Peyer's patch (tissue), 4 donors: Measurements from ENCODE around the gene DAND5. TPM values are rescaled to one million over a fixed set of nuclear protein-coding genes. Genes with fewer than 3 reads are reported as not detected.

Experiments used
- DNase-seq, 3 donors: peaks; one replicate each; pipeline ENCODE4 v3.0.0-alpha.2; 2017 to 2019
- H3K27ac ChIP-seq, 4 donors: fragments of 200-600 bp; sonication (generic); one replicate each; pipeline ENCODE4 v1.5.1; 2016 to 2019
- H3K27me3 ChIP-seq, 2 donors: fragments of 200-600 bp; sonication (generic); one replicate each; pipeline ENCODE4 v1.5.1; 2019
- H3K36me3 ChIP-seq, 3 donors: fragments of 200-600 bp; sonication (generic); one replicate each; pipeline ENCODE4 v1.5.1; 2016 to 2019
- H3K4me1 ChIP-seq, 4 donors: fragments of 200-600 bp; sonication (generic); one replicate each; pipeline ENCODE4 v1.5.1; 2016 to 2019
- H3K4me3 ChIP-seq, 4 donors: fragments of 200-600 bp; sonication (generic); 1 replicate in 3 of 4; 2 replicates in 1 of 4; pipeline ENCODE4 v1.5.1; 2016 to 2019; ENCODE audit warnings: mild to moderate bottlenecking in 1 of 4
- H3K9me3 ChIP-seq, 4 donors: fragments of 200-600 bp; sonication (generic); one replicate each; pipeline ENCODE4 v1.5.1; 2016 to 2019; ENCODE audit warnings: mild to moderate bottlenecking in 1 of 4
- CTCF ChIP-seq, 6 experiments: fragments of 450-650 bp in 4 of 6; fragments of 200-600 bp in 2 of 6; sonication (generic) in 1 of 6; IDR thresholded peaks; one replicate each; pipeline ENCODE4 v1.5.1; 2017 to 2019; ENCODE audit warnings: antibody characterized with exemption in 6 of 6, mild to moderate bottlenecking in 3 of 6, moderate library complexity in 1 of 6
- POLR2A ChIP-seq, 2 donors: fragments of 450-650 bp; IDR thresholded peaks; one replicate each; pipeline ENCODE4 v1.5.1; 2017; ENCODE audit warnings: antibody characterized with exemption in 2 of 2, mild to moderate bottlenecking in 2 of 2, moderate library complexity in 2 of 2
- total RNA-seq, 4 donors: library from RNA; depleted of rRNA; stranded (reverse); fragments of >200 nt; gene quantifications; one replicate each; pipeline ENCODE4 v1.1.0, GENCODE V29; 2016

The DAND5 gene
- total RNA-seq, 4 donors from 2014 or later, result 2.1 TPM; not detected in 3

GRCh38 chr19:12994701-12995595 lies 25.6 kb downstream of the DAND5 start, which contains the start of gene NFIX:
Gene NFIX, plus strand, starts transcription at chr19:12995475. Its CDS starts 363 bp downstream, at chr19:12995838.
- Histone ChIP-seq H3K36me3 (peaks cover 0 to 6% (median 0%) of the 10 kb centered on the region in 3 donors), H3K27me3 (no peaks in the 10 kb centered on the region), H3K4me1 (peaks cover 0 to 14% (median 3%) of the 10 kb centered on the region in 4 donors), H3K4me3 (peak within 1 kb of the TSS; percentile 40 to 86 (median 75)), H3K27ac (peak within 1 kb of the TSS; percentile 55 to 85 (median 76)), H3K9me3 (no peaks in the 10 kb centered on the region)
- no peak for TF ChIP-seq POLR2A (IDR thresholded peaks at IDR 0.05)
- TF ChIP-seq CTCF (IDR thresholded peaks at IDR 0.05), result no peak
- DNase-seq, result peak; percentile 59 to 81 (median 79)

- H3K27me3 ChIP-seq, result no peaks in the 10 kb centered on the region
- H3K4me1 ChIP-seq, result peaks cover 0 to 14% (median 3%) of the 10 kb centered on the region in 4 donors
These were observed 26.4 kb downstream of the DAND5 start for GRCh38 chr19:12995596-12996405.

GRCh38 chr19:12996406-12997094 lies 27.2 kb downstream of the DAND5 start:
- Histone ChIP-seq H3K4me3 (peak overlapping the region; percentile 40 to 86 (median 62)), H3K4me1 (peaks cover 0 to 14% (median 3%) of the 10 kb centered on the region in 4 donors), H3K9me3 (no peaks in the 10 kb centered on the region), H3K27me3 (no peaks in the 10 kb centered on the region), H3K36me3 (peaks cover 0 to 6% (median 0%) of the 10 kb centered on the region in 3 donors), H3K27ac (peak overlapping the region; percentile 55 to 85 (median 74))
- no peak for DNase-seq
- TF ChIP-seq CTCF (IDR thresholded peaks at IDR 0.05) (no peak), POLR2A (IDR thresholded peaks at IDR 0.05) (no peak)

More at GRCh38 chr19:12995596-12996405, 26.4 kb downstream of the DAND5 start:
- DNase-seq, result peak in 1 of 3 donors; percentile 68
- Histone ChIP-seq H3K27ac (peak overlapping the region; percentile 55 to 85 (median 74)), H3K4me3 (peak overlapping the region; percentile 40 to 86 (median 71)), H3K9me3 (no peaks in the 10 kb centered on the region), H3K36me3 (peaks cover 0 to 6% (median 0%) of the 10 kb centered on the region in 3 donors)
- no peak for TF ChIP-seq CTCF (IDR thresholded peaks at IDR 0.05)

- no peaks in the 10 kb centered on the region for H3K9me3 ChIP-seq
- peaks cover 0 to 17% (median 3%) of the 10 kb centered on the region in 4 donors for H3K4me1 ChIP-seq
- TF ChIP-seq POLR2A (IDR thresholded peaks at IDR 0.05) (no peak), CTCF (IDR thresholded peaks at IDR 0.05) (no peak)
- DNase-seq, result no peak
- no peaks in the 10 kb centered on the region for H3K27me3 ChIP-seq
- peak overlapping the region in 3 of 4 donors; percentile 66 to 85 (median 83) for H3K27ac ChIP-seq
- H3K4me3 ChIP-seq, result peak overlapping the region in 1 of 4 donors; percentile 72
- peaks cover 0 to 6% (median 0%) of the 10 kb centered on the region in 3 donors for H3K36me3 ChIP-seq
These were observed 28.0 kb downstream of the DAND5 start for GRCh38 chr19:12997179-12997966.
